RPMI8226 (cell line): Measurements from ENCODE around the gene UQCRH.
"Not testable (repeated sequence)": the region's sequence is repeated elsewhere in the genome, so short reads cannot be mapped to it uniquely, and the experiment has no call there.

ENCODE experiments used
- DNase-seq: peaks from one replicate; pipeline ENCODE4 v3.0.0-alpha.2; 2015

The UQCRH gene

GRCh38 chr1:46334030-46334384 lies 30.5 kb downstream of the UQCRH start:
- DNase-seq: no peak

GRCh38 chr1:46335081-46335480 lies 31.6 kb downstream of the UQCRH start:
- DNase-seq: no peak

DNA sequence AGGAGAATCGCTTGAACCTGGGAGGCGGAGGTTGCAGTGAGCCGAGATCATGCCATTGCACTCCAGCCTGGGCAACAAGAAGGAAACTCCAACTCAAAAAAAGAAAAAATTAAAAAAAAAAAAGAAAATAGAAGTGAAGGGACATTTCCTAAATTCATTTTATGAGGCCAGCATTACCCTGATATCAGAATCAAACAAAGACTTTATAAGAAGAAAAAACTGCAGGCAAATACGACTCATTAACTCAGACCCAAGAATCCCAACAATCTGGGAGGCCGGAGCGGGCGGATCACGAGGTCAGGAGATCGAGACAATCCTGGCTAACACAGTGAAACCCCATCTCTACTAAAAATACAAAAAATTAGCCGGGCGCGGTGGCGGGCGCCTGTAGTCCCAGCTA lies 33.9 kb downstream of the UQCRH start:
- not testable (repeated sequence) for DNase-seq

- DNase-seq: peak; percentile 97
Observed at GRCh38 chr1:46340404-46341221, 37.1 kb downstream of the UQCRH start, which contains the start of gene NSUN4. TSS of gene NSUN4 (plus strand) at chr1:46340807. CDS start at chr1:46340827, 20 bp downstream.

DNA sequence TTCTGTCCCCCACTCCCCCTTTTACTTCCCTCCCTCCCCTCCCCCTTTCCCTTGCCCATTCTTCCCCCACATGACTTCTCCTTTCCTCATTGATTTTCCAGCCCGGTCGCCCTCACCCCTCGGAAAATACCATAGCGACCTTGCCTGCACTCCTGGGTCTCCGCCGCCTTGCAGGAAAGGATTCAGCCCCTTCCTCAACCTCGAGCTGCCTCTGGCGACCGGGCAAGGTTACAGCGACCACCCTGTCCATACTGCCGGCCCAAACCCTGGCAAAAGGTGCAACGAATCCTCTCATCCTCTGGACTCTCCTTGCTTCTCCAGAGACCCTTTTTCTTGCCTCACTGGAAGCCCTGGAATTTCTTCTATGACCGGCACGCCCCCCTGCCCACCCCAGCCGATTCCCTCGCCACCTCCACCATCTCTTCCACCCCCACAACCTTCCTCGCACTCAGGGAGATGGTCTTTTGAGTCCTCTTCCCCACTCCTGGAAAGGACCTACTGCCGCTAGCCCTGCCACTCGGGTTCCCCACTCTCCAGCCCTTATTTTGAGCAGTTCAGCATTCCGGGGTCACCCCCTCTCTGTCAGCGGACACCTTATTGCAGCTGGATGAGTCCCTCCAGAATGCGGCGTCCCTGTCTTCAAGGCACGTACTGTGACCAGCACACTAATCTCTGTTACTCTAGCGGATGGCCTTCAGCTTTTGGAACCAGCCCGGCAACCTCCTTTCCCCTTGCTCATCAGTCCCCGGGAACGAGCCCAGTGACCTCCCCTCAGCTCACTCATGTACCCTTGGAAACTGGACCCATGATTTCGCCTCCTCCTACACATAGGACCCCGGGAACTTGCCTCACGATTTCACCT lies 38.0 kb downstream of the UQCRH start:
- no peak for DNase-seq

DNA sequence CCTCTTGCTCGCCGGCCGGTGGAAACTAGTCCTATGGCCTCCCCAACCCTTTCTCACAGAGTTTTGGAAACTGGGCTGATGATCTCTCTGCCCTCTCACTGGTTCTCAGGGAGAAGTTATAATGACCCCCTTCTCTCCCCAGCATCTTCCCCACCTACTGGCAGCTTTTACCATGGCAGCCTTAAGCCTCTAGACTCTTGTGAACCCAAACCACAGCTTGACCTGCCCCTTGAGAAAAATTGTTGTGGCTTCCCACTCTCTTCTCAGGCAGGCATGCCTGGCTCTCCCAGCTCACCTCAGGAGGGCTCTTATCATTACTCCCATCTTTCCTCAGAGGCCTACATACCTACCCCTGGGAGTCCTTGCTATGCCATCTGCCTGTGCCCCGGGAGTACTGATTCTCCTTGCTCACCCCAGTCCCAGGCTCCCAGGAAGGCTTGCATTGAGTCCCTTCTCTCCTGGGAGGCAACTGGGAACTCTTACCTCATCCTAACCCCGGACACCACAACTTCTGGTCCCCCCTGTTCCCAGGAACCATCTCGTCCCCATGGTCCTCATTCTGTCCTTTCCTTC lies 38.7 kb downstream of the UQCRH start:
- peak; percentile 48 for DNase-seq

DNA sequence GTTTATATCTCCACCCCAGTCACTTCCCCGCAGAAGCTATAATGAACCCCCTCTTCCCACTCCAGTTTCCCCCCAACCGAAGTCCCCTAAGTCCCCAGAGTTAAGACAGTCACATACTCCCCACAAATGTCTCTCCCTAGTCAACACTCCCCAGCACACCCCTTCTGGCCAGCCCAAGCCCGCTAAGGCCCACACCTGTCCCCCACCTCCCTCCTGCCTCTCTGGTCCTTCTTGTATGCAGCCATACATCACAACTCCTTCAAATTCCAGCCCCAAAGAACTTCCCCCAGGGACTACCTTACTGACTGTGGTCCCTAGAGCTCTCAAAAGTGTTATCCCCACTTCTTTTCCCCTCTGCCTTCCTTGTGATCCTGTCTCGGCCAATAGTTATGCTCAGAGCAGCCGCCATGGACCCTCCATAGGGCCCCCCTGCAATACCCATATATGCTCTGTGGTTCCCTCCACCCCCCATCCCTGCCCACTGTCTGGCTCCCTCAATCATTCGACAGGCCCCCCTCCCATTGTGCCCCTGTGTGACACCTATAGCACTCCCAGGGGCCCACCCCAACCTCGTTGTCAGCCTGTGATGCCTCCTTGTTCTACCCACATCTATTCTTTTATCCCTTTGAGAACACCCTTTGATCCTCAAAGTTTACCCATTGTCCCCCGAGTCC lies 39.3 kb downstream of the UQCRH start:
- no peak for DNase-seq

DNA sequence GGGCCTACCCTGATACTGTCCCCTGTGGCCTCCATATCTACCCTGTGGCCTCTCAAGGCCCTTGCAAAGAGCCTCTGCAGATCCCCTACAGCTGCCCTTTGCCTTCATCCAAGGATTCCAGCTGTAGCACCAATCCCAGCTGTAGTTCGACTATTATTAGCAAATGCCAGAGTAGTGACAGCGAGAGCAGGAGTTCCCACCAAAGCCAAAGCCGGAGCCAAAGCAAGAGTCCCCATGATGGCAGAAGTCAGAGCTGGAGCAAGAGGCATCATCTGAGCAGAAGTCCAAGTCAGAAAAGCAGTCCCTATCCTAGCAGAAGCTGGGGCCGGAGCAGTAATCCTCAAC lies 39.8 kb downstream of the UQCRH start:
- no peak for DNase-seq

DNA sequence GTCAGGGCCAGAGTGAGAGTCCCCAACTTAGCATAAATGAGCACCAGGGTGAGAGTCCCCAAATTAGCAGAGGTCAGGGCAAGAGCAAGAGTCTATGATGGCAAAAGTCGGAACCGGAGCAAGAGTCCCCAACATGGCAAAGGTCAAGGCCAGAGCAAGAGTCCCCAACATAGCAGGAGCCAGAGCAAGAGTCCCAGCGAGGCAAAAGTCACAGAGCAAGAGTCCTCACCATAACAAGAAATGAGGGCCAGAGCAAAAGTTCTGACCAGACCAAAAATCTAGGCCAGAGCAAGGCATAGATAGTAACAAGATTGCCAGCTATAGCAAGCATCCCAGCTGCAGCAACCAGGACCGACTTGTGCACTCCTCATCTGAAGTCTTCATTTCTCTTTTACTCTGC lies 40.2 kb downstream of the UQCRH start:
- DNase-seq: no peak

DNA sequence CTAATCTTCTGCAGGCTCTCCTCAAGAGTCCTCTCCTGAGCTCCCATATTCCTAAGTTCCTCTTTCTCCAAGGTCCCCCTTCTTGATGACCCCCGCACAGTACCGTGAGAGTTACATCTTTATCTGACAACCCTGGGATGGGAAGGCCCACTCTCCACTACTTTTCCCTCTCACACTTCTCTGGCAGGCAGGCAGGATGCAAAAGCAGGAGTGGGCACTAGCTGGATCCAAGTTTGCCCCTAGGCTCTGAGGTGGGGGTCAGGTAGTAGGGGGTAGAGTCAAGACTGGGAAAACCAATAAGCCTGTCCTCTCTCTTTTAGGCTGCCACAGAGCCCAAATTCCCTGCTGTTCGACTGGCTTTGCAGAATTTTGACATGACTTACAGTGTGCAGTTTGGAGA lies 41.0 kb downstream of the UQCRH start:
- DNase-seq: no peak

- no peak for DNase-seq
Observed at GRCh38 chr1:46345281-46345680, 41.8 kb downstream of the UQCRH start.

DNA sequence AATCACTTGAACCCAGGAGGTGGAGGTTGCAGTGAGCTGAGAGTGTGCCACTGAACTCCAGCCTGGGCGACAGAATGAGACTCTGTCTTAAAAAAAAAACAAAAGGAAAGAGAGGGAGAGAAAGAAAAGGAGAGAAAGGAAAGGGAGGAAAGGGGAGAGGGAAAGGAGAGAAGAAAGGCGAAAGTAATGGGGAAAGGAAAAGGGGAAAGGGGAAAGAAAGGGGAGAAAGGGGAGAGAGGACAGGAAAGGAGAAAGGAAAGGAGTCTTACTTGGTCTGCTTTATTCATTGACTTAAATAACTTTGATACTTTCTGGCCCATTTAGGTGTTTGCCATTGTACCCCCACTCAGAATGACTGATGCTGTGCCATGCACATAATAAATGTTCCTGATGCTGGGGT lies 48.9 kb downstream of the UQCRH start:
- DNase-seq: no peak

DNA sequence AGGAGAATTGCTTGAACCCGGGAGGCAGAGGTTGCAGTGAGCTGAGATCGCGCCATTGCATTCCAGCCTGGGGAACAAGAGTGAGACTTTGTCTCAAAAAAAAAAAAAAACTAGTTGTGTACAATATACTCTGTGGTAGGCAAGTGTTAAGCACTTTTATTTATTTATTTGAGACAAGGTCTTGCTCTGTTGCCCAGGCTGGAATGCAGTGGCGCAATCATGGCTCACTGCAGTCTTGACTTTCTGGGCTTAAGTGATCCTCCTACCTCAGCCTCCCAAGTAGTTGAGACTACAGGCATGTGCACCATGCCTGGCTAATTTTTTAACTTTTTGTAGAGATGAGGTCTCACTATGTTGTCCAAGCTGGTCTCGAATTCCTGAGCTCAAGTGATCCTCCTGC lies 52.4 kb downstream of the UQCRH start:
- DNase-seq: not testable (repeated sequence)

DNA sequence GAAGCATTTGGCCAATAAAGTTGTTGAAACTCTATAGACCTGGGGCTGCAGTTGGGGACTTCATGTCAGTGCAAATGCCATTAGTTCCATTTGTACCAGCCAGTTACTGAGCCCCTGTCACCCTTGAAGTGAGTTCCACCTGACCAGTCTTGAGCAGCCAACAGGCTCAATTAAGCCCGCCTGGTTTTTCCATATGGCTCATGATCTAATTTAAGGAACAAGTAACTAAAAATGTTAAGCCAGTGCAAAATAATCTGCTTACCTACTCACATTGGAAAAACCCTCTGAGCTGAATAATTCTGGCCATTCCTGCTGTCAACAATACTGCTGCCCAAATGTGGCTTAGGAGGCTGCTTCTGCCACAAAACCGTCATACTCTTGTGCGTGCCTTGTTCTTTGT lies 58.7 kb downstream of the UQCRH start:
- no peak for DNase-seq

GRCh38 chr1:46363121-46363520 lies 59.6 kb downstream of the UQCRH start:
- DNase-seq: no peak

GRCh38 chr1:46364612-46365011 lies 61.1 kb downstream of the UQCRH start:
- DNase-seq: no peak

- DNase-seq: not testable (repeated sequence)
Observed at GRCh38 chr1:46365796-46366195, 62.3 kb downstream of the UQCRH start.
